ENCODE measurements around the gene MMD. TPM values are rescaled to one million over a fixed set of nuclear protein-coding genes. Genes with fewer than 3 reads are reported as not detected.

Gene MMD
- polyA plus RNA-seq, 3 donors: 3.4 to 7.0 (median 4.6) TPM

GRCh38 chr17:55444471-55445441 lies 23.1 kb upstream of the MMD start:
- 100% methylated on average over 2 of the region's 6 CpGs for WGBS (ENCODE audit: insufficient coverage)
- TF ChIP-seq CTCF (IDR thresholded peaks at IDR 0.05): no peak

GRCh38 chr17:55443904-55444303 lies 22.3 kb upstream of the MMD start:
- H3K4me1 ChIP-seq (ENCODE audit: control insufficient read depth in 1 of 2, insufficient read depth in 2 of 2, low read length in 2 of 2): peaks cover 6 to 7% of the 10 kb centered on the region in 2 donors
- no peak overlapping the region for H3K4me3 ChIP-seq (replicated peaks in 1 of 3; ENCODE audit: low read depth in 2 of 3, low read length in 3 of 3)
- no peak overlapping the region for H3K9ac ChIP-seq (ENCODE audit: insufficient read depth, low read length, poor library complexity, severe bottlenecking)
- TF ChIP-seq CTCF (IDR thresholded peaks at IDR 0.05): no peak
- Mint-ChIP-seq H3K27ac (no peak overlapping the region), H3K4me3 (no peak overlapping the region), H3K36me3 (no peaks in the 10 kb centered on the region), H3K9me3 (no peaks in the 10 kb centered on the region), H3K4me1 (peaks cover 10% of the 10 kb centered on the region), H3K27me3 (ENCODE audit: low read depth in 3 of 3) (peaks cover 2% of the 10 kb centered on the region in 3 donors)
- WGBS (ENCODE audit: insufficient coverage): 97% methylated on average over 9 of the region's 10 CpGs
- H3K79me2 ChIP-seq (ENCODE audit: insufficient read depth, low read length): no peaks in the 10 kb centered on the region
- H3K36me3 ChIP-seq (replicated peaks in 1 of 2; ENCODE audit: control insufficient read depth in 1 of 2, insufficient read depth in 2 of 2, low read length in 2 of 2): no peaks in the 10 kb centered on the region
- H4K20me1 ChIP-seq (ENCODE audit: insufficient read depth, low read length): no peaks in the 10 kb centered on the region
- H3K27me3 ChIP-seq (ENCODE audit: control insufficient read depth in 2 of 2, insufficient read depth in 2 of 2, low read length in 2 of 2): no peaks in the 10 kb centered on the region
- DNase-seq: no peak
- intact Hi-C loops (cut with micrococcal nuclease): no loop called here
- no peaks in the 10 kb centered on the region for H3K9me3 ChIP-seq (replicated peaks in 1 of 2; ENCODE audit: control insufficient read depth in 1 of 2, insufficient read depth in 1 of 2, low read length in 2 of 2)
- H2AFZ ChIP-seq (ENCODE audit: insufficient read depth, low read depth, low read length, poor library complexity, severe bottlenecking): no peak overlapping the region
- H3K27ac ChIP-seq (ENCODE audit: low read depth in 1 of 2, low read length in 2 of 2): no peak overlapping the region
- H3K4me2 ChIP-seq (replicated peaks; ENCODE audit: extremely low read depth, low read length, poor library complexity, severe bottlenecking): no peak overlapping the region

More at GRCh38 chr17:55444471-55445441, 23.1 kb upstream of the MMD start:
- no peaks in the 10 kb centered on the region for H3K27me3 ChIP-seq (ENCODE audit: control insufficient read depth in 2 of 2, insufficient read depth in 2 of 2, low read length in 2 of 2)
- H2AFZ ChIP-seq (ENCODE audit: insufficient read depth, low read depth, low read length, poor library complexity, severe bottlenecking): no peak overlapping the region
- H4K20me1 ChIP-seq (ENCODE audit: insufficient read depth, low read length): no peaks in the 10 kb centered on the region
- peaks cover 6 to 7% of the 10 kb centered on the region in 2 donors for H3K4me1 ChIP-seq (ENCODE audit: control insufficient read depth in 1 of 2, insufficient read depth in 2 of 2, low read length in 2 of 2)
- H3K36me3 ChIP-seq (replicated peaks in 1 of 2; ENCODE audit: control insufficient read depth in 1 of 2, insufficient read depth in 2 of 2, low read length in 2 of 2): no peaks in the 10 kb centered on the region
- H3K9me3 ChIP-seq (replicated peaks in 1 of 2; ENCODE audit: control insufficient read depth in 1 of 2, insufficient read depth in 1 of 2, low read length in 2 of 2): no peaks in the 10 kb centered on the region
- H3K36me3 Mint-ChIP-seq: no peaks in the 10 kb centered on the region
- intact Hi-C loops (cut with micrococcal nuclease): no loop called here
- no peak overlapping the region for H3K9ac ChIP-seq (ENCODE audit: insufficient read depth, low read length, poor library complexity, severe bottlenecking)
- H3K4me1 Mint-ChIP-seq: peaks cover 10% of the 10 kb centered on the region
- peaks cover 2 to 4% (median 3%) of the 10 kb centered on the region in 3 donors for H3K27me3 Mint-ChIP-seq (ENCODE audit: low read depth in 3 of 3)
- H3K27ac Mint-ChIP-seq: peak overlapping the region in 4 of 7 donors; percentile 13 to 77 (median 31)
- peak; percentile 39 to 87 (median 45) for DNase-seq
- H3K4me2 ChIP-seq (replicated peaks; ENCODE audit: extremely low read depth, low read length, poor library complexity, severe bottlenecking): no peak overlapping the region
- H3K79me2 ChIP-seq (ENCODE audit: insufficient read depth, low read length): no peaks in the 10 kb centered on the region
- no peak overlapping the region for H3K4me3 Mint-ChIP-seq
- no peak overlapping the region for H3K4me3 ChIP-seq (replicated peaks in 1 of 3; ENCODE audit: low read depth in 2 of 3, low read length in 3 of 3)
- peak overlapping the region in 1 of 2 donors; percentile 6 for H3K27ac ChIP-seq (ENCODE audit: low read depth in 1 of 2, low read length in 2 of 2)
- H3K9me3 Mint-ChIP-seq: no peaks in the 10 kb centered on the region

Measured in CD14-positive monocyte (primary cell).